Osteoblast (primary cell): ENCODE results near the gene ZNF821. TPM values are rescaled to one million over a fixed set of nuclear protein-coding genes. Genes with fewer than 3 reads are reported as not detected.

Experiments used
- DNase-seq: peaks from one replicate; pipeline ENCODE4 v3.0.0; 2011; ENCODE audit warnings: low spot score, mixed read lengths; ENCODE audit not compliant: insufficient read length; ENCODE audit errors: missing footprints
- H2AFZ ChIP-seq: 2 replicates; pipeline ENCODE4 v1.6.0; 2011; ENCODE audit warnings: mild to moderate bottlenecking, low read length
- H3K27ac ChIP-seq: 2 replicates; pipeline ENCODE4 v1.5.1; 2011; ENCODE audit warnings: mild to moderate bottlenecking, low read depth, low read length, moderate library complexity
- H3K27me3 ChIP-seq: 2 replicates; pipeline ENCODE4 v1.6.0; 2012; ENCODE audit warnings: mild to moderate bottlenecking, control low read depth, inconsistent platforms, low read length, moderate library complexity; ENCODE audit not compliant: insufficient read depth
- H3K36me3 ChIP-seq: 2 replicates; pipeline ENCODE4 v1.5.1; 2011; ENCODE audit warnings: mild to moderate bottlenecking, low read length, control low read depth, moderate library complexity; ENCODE audit not compliant: insufficient read depth
- H3K4me1 ChIP-seq: 2 replicates; pipeline ENCODE4 v1.5.1; 2011; ENCODE audit warnings: mild to moderate bottlenecking, low read length, control low read depth, moderate library complexity; ENCODE audit not compliant: insufficient read depth
- H3K4me2 ChIP-seq: 2 replicates; pipeline ENCODE4 v1.6.0; 2011; ENCODE audit warnings: mild to moderate bottlenecking, low read length; ENCODE audit not compliant: insufficient read depth
- H3K4me3 ChIP-seq: fragments of 200-600 bp; sonication (generic); 3 replicates; pipeline ENCODE4 v1.5.1; 2012; ENCODE audit warnings: mild to moderate bottlenecking, low read length, inconsistent platforms; ENCODE audit not compliant: insufficient read depth
- H3K79me2 ChIP-seq: 2 replicates; pipeline ENCODE4 v1.6.0; 2012; ENCODE audit warnings: mild to moderate bottlenecking, low read length, control low read depth, inconsistent platforms; ENCODE audit not compliant: insufficient read depth
- H3K9me3 ChIP-seq: 2 replicates; pipeline ENCODE4 v1.5.1; 2011; ENCODE audit warnings: low read depth, low read length, control low read depth
- H4K20me1 ChIP-seq: 2 replicates; pipeline ENCODE4 v1.6.0; 2012; ENCODE audit warnings: mild to moderate bottlenecking, low read length, control low read depth; ENCODE audit not compliant: insufficient read depth
- CTCF ChIP-seq: IDR thresholded peaks from 2 replicates; pipeline ENCODE4 v1.5.1; 2011; ENCODE audit warnings: mild to moderate bottlenecking, low read depth, low read length, moderate library complexity; ENCODE audit errors: extremely low read depth
- total RNA-seq: library from RNA; depleted of rRNA; stranded (reverse); fragments of >200 nt; gene quantifications from 2 replicates; pipeline ENCODE4 v1.2.3, GENCODE V29; 2012

ZNF821 gene
- total RNA-seq = 7.1 and 12.3 TPM in 2 replicates

- Histone ChIP-seq H3K27me3 (no peaks in the 10 kb centered on the region), H3K4me3 (peak within 1 kb of the TSS; percentile 88), H4K20me1 (no peaks in the 10 kb centered on the region), H2AFZ (peak within 1 kb of the TSS; percentile 99), H3K4me1 (peaks cover 13% of the 10 kb centered on the region), H3K9me3 (no peaks in the 10 kb centered on the region), H3K36me3 (peaks cover 14% of the 10 kb centered on the region), H3K79me2 (no peaks in the 10 kb centered on the region), H3K27ac (peak within 1 kb of the TSS; percentile 41), H3K4me2 (peak within 1 kb of the TSS; percentile 90)
- TF ChIP-seq CTCF = no peak
- DNase-seq = peak; percentile 98
Observed at GRCh38 chr16:71883849-71884638, at the start of gene ZNF821. ZNF821 (minus strand) TSS chr16:71884182; CDS start chr16:71879946, 4,236 bp downstream.

- H3K36me3 ChIP-seq = peaks cover 40% of the 10 kb centered on the region
- no peak overlapping the region for H3K4me3 ChIP-seq
- H3K4me1 ChIP-seq = peaks cover 18% of the 10 kb centered on the region
- DNase-seq = no peak
- no peak overlapping the region for H3K4me2 ChIP-seq
- peaks cover 50% of the 10 kb centered on the region for H3K79me2 ChIP-seq
- TF ChIP-seq CTCF = no peak
- H2AFZ ChIP-seq = no peak overlapping the region
- H4K20me1 ChIP-seq = peaks cover 52% of the 10 kb centered on the region
- H3K27ac ChIP-seq = no peak overlapping the region
- no peaks in the 10 kb centered on the region for H3K9me3 ChIP-seq
- no peaks in the 10 kb centered on the region for H3K27me3 ChIP-seq
Observed at GRCh38 chr16:71933017-71933416, 49.0 kb upstream of the ZNF821 start.

- no peak for TF ChIP-seq CTCF
- H3K4me1 ChIP-seq = peaks cover 32% of the 10 kb centered on the region
- no peak overlapping the region for H3K27ac ChIP-seq
- H4K20me1 ChIP-seq = peaks cover 63% of the 10 kb centered on the region
- no peak for DNase-seq
- H3K9me3 ChIP-seq = no peaks in the 10 kb centered on the region
- peaks cover 53% of the 10 kb centered on the region for H3K79me2 ChIP-seq
- no peak overlapping the region for H3K4me3 ChIP-seq
- no peaks in the 10 kb centered on the region for H3K27me3 ChIP-seq
- peaks cover 52% of the 10 kb centered on the region for H3K36me3 ChIP-seq
- H2AFZ ChIP-seq = no peak overlapping the region
- H3K4me2 ChIP-seq = no peak overlapping the region
Observed at GRCh38 chr16:71931599-71931998, 47.6 kb upstream of the ZNF821 start.

GRCh38 chr16:71931001-71931400 lies 47.0 kb upstream of the ZNF821 start:
- peaks cover 63% of the 10 kb centered on the region for H4K20me1 ChIP-seq
- H3K36me3 ChIP-seq = peaks cover 56% of the 10 kb centered on the region
- no peak for TF ChIP-seq CTCF

More at GRCh38 chr16:71931001-71931400, 47.0 kb upstream of the ZNF821 start:
- Histone ChIP-seq H3K4me3 (no peak overlapping the region), H2AFZ (no peak overlapping the region), H3K27me3 (no peaks in the 10 kb centered on the region), H3K9me3 (no peaks in the 10 kb centered on the region), H3K79me2 (peaks cover 55% of the 10 kb centered on the region), H3K4me1 (peaks cover 34% of the 10 kb centered on the region), H3K4me2 (no peak overlapping the region), H3K27ac (no peak overlapping the region)
- no peak for DNase-seq
